ENCODE results near the gene USP54.

- TF ChIP-seq CTCF (conservative IDR thresholded peaks at IDR 0.05 in 1 of 2, IDR thresholded peaks at IDR 0.05 in 1 of 2; ENCODE audit: low read depth in 1 of 2, low read length in 2 of 2) = no peak
- no peak for TF ChIP-seq EZH2 (IDR thresholded peaks at IDR 0.05; ENCODE audit: low read length, missing control alignments)
Measured at GRCh38 chr10:73635781-73636180, 44.6 kb upstream of the USP54 start.
